GM23338 (cell line): ENCODE results near the gene YWHAQ.

ENCODE experiments used
- EZH2 ChIP-seq: fragments of 200-600 bp; sonication (generic); IDR thresholded peaks from one replicate; pipeline ENCODE4 v1.8.0; 2017; ENCODE audit warnings: antibody characterized with exemption, mild to moderate bottlenecking, low read depth; ENCODE audit not compliant: unreplicated experiment
- POLR2AphosphoS5 ChIP-seq: IDR thresholded peaks from 2 replicates; pipeline ENCODE4 v1.6.1; 2016; ENCODE audit warnings: antibody characterized with exemption, low read depth
- TF ChIP-seq, protein P1 (sequence below), 2 experiments: fragments of 200-600 bp in 1 of 2; sonication (generic) in 1 of 2; conservative IDR thresholded peaks; 2 replicates each; pipeline versions ENCODE4 v1.5.1 to v1.6.1; 2016 to 2017; ENCODE audit warnings: antibody characterized with exemption in 2 of 2, low read depth in 2 of 2, mild to moderate bottlenecking in 2 of 2, moderate library complexity in 1 of 2

DNA sequence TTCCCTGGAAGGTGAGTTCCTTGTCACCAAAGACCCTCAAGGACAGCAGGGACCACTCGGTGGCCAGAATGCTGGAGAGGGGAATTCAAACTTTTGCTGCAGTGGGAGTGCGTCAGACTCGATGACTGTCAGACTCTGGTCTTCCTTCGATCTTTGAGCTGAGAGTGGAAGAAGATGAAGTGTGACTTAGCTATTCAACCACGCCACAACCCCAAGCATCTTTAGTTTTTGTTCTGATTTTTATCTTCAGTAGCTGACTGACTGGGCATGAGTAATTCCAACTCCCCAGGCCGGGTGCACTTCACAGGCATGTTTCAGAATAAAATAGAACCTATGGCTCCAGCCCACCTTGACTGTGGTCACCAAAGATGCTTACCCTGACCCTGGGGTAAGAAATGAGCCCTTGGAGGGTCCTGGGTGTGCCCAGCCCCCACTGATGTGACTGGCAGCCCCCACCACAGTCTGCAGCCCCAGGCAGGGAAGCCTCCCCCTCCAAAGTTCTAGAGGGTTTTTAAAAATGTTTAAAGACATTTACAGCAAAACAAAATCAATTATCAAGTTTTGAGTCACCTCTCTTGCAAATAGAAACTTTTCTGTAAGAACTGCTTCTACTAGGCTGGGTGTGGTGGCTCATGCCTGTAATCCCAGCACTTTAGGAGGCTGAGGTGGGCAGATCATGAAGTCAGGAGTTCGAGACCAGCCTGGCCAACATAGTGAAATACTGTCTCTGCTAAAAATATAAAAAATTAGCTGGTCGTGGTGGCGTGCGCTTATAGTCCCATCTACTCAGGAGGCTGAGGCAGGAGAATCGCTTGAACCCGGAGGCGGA lies 24.9 kb upstream of the YWHAQ start:
- TF ChIP-seq, protein P1, sequence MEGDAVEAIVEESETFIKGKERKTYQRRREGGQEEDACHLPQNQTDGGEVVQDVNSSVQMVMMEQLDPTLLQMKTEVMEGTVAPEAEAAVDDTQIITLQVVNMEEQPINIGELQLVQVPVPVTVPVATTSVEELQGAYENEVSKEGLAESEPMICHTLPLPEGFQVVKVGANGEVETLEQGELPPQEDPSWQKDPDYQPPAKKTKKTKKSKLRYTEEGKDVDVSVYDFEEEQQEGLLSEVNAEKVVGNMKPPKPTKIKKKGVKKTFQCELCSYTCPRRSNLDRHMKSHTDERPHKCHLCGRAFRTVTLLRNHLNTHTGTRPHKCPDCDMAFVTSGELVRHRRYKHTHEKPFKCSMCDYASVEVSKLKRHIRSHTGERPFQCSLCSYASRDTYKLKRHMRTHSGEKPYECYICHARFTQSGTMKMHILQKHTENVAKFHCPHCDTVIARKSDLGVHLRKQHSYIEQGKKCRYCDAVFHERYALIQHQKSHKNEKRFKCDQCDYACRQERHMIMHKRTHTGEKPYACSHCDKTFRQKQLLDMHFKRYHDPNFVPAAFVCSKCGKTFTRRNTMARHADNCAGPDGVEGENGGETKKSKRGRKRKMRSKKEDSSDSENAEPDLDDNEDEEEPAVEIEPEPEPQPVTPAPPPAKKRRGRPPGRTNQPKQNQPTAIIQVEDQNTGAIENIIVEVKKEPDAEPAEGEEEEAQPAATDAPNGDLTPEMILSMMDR (conservative IDR thresholded peaks at IDR 0.05; ENCODE audit: low read depth in 2 of 2), result no peak
- no peak for TF ChIP-seq POLR2AphosphoS5
- TF ChIP-seq EZH2, result no peak
